GM18499 (cell line): ENCODE data around the gene OXLD1.

Source experiments
- ATAC-seq: cut with Tn5 transposase; IDR thresholded peaks from one replicate; pipeline ENCODE4 v1.9.1; 2021; ENCODE audit warnings: moderate number of reproducible peaks; ENCODE audit not compliant: insufficient read depth, unreplicated experiment

Gene OXLD1

DNA sequence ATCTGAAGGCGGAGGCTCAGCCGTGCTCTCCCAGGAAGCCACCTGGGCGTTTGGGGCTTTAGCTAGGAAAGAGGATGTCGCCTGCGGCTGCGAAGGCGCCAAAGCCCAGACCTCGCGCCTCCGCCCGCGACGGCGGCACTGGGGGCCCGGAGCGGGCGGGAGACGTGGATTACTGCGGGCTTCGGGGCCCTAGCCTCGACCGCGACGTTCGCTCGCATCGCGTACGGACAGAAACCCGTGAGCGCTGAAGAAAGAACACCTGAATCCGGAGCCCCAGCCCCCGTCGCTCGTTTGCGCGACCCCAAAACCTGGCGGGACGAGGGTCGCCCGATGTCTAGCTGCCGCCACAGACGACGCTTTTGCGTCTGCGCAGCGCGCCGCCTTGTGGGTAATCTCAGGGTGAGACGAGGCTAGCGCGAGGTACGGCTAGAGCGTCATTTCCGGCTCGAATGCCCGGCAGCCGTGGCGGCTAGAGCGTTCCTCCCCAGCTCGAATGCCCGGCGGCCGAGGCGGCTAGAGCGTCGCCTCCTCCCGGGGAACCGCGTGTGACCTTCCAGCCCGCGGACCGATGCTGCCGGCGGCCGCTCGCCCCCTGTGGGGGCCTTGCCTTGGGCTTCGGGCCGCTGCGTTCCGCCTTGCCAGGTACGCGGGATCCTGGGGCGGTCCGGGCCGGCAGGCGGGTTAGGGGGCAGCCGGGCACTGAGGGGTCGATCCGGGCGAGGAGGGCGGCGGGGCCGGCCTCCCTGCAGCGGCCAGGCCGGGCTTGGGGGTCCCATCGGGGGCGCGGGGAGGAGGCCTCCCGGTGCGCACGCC, 36.7 kb upstream of the OXLD1 start, which contains the start of gene MRPL12:
Gene MRPL12 (plus strand): TSS at position 434 of the 813 bp plus-strand sequence. CDS start 135 bp downstream, at position 569.
- ATAC-seq = peak; percentile 44

DNA sequence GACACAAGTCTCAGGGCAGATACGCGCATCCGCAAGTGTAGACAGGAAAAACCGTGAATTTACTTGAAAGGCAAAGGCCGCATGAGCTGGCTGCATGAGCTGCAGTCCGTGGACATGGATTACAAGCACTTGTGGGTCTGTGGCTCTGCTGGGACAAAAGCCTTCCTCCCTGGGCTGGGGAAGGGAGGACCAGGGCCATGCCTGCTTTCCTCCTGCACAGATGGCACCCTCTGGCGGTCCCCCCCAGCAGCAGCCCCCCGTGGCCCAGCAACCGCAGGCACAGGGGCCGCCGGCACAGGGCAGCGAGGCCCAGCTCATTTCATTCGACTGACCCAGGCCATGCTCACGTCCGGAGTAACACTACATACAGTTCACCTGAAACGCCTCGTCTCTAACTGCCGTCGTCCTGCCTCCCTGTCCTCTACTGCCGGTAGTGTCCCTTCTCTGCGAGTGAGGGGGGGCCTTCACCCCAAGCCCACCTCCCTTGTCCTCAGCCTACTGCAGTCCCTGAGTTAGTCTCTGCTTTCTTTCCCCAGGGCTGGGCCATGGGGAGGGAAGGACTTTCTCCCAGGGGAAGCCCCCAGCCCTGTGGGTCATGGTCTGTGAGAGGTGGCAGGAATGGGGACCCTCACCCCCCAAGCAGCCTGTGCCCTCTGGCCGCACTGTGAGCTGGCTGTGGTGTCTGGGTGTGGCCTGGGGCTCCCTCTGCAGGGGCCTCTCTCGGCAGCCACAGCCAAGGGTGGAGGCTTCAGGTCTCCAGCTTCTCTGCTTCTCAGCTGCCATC, 35.1 kb upstream of the OXLD1 start:
- ATAC-seq = no peak

DNA sequence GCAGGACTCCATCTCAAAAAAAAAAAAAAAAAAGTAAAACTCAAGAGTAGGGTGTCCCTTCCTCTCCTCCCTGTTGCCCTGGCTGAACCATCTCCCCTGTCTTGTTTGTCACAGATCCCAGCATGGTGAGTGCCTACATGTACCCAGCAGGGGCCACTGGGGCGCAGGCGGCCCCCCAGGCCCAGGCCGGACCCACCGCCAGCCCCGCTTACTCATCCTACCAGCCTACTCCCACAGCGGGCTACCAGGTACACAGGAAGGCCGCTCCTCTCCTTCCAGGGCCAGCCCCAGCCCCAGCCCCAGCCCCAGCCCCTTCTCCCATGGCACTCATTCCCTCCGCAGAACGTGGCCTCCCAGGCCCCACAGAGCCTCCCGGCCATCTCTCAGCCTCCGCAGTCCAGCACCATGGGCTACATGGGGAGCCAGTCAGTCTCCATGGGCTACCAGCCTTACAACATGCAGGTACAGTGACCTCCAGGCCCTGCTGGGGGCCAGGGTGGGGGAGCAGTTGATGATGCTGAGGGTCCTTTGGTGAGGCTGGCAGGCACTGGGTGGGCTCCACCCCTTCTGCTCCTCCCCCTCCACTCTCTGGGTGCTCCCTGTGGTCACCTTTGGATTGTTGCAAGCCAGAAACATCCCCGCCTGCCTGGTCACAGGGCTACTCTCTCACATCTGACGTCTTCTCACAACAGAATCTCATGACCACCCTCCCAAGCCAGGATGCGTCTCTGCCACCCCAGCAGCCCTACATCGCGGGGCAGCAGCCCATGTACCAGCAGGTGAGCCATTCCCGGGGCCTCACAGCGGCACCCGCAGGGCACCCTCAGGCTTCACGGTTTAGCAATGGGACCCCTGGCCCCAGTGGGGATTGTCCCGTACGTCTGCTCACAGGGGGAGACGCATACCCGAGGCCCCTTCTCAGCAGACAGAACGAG, 34.2 kb upstream of the OXLD1 start:
- ATAC-seq = no peak

DNA sequence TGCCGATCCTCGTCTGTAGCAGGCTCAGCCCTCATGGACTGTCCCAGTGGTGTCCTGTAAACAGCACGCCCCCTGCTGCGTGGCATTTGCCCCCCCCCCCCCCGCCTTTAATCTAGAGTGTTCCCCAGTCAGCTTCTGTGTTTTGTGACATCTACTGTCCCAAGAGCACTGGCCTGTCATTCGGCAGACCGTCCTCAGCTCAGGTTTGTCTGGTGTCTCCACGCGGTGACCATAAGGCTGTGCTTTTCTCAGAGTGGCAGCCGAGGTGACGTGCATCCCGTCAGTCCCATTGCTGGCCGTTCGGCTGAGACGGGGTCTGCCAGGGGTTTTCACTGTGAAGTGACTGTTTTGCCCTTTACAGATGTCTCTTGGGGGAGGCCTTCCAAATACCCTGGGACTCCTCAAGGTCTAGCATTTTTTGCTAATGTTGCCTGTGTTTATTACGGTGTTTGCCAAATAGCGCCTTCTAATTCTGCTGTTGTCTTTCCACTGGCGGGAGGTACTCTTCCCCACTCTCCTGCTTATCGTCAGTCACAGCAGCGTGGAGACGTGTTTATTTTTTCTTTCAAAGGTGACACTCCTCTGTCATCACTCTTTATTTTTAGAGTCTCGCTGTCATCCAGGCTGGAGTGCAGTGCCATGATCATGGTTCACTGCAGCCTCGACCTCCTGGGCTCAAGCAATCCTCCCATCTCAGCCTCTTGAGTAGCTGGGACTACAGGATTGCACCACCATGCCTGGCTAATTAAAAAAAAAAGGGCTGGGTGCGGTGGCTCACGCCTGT, 31.0 kb upstream of the OXLD1 start:
- no peak for ATAC-seq

DNA sequence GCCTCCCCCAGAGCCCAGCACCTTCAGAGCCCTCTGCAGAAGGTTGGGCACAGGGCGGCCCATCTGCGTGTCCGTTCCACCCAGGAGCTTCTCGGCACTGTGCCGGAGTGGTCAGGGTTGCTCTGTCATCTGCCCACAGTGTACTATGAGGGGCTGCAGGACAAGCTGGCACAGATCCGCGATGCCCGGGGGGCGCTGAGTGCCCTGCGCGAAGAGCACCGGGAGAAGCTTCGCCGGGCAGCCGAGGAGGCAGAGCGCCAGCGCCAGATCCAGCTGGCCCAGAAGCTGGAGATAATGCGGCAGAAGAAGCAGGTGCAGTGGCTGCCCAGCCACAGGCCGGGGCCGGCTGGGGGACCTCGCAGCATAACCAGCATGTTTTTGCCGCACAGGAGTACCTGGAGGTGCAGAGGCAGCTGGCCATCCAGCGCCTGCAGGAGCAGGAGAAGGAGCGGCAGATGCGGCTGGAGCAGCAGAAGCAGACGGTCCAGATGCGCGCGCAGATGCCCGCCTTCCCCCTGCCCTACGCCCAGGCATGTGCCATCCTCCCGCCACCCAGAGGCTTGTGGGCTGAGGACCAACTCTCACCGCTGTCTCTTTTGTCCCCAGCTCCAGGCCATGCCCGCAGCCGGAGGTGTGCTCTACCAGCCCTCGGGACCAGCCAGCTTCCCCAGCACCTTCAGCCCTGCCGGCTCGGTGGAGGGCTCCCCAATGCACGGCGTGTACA, 30.0 kb upstream of the OXLD1 start:
- no peak for ATAC-seq

DNA sequence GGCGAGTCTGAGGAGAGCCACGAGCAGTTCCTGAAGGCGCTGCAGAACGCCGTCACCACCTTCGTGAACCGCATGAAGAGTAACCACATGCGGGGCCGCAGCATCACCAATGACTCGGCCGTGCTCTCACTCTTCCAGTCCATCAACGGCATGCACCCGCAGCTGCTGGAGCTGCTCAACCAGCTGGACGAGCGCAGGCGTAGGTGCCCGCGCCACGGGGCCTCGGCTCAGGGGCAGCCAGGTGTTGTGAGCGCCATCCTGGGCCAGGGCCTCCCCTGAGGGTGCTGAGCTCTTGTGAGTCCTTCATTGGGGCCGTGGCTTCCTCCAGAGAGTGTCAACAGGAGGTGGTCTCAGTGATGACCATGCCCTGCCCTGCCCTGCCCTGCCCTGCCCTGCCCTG, 29.4 kb upstream of the OXLD1 start:
- ATAC-seq = no peak

DNA sequence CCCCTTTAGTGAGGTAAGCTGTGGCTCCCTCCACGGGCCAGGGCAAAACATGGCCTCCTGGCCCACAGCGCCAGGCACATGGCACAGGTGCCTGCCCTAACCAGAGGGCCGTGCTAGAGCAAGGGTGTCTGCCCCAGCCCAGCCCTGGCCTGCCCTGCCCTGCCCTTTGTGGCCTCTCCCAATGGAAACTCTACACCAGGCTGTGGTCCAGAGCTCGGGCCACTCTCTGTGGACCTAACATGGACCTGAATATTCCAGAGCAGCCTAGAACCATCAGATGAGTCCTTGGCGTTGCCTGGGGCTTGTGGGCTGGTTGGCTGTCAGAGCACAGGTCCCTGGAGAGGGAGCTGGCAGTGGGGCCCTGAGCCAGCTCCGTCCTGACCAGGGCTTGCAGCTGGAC, 28.8 kb upstream of the OXLD1 start:
- no peak for ATAC-seq

DNA sequence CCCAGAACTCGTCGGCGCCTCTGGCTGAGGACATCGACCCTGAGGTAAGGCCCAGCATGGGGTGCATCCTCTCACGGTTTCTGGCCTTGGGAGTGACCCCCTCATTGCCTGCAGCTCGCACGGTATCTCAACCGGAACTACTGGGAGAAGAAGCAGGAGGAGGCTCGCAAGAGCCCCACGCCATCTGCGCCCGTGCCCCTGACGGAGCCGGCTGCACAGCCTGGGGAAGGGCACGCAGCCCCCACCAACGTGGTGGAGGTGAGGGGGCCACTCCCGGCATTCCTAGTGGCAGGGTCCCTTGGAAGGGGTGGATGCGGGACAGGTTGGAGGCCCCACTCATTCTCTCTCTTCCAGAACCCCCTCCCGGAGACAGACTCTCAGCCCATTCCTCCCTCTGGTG, 28.4 kb upstream of the OXLD1 start:
- ATAC-seq = no peak

DNA sequence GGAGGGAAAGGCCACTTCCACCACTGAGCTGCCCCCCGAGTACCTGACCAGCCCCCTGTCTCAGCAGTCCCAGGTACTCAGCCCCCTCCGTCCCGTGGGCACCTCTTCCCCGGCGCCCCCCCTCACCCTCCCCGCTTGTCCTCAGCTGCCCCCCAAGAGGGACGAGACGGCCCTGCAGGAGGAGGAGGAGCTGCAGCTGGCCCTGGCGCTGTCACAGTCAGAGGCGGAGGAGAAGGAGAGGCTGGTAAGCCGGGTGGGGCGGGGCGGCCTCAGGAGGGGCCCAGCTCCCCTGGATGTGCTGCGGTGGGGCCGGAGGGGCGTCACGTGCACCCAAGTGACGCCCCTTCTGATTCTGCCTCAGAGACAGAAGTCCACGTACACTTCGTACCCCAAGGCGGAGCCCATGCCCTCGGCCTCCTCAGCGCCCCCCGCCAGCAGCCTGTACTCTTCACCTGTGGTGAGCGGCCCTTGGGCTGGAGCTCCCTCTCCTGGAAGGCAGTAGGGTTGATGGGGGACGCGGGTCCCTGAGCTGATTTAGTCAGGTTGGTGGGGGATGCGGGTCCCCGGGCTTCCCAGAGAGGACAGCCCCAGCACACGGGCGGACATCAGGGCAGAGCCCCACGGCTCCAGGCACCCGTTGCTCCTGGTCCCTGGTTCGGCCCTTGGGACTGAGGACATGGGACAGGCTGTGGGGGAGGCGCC, 27.3 kb upstream of the OXLD1 start:
- ATAC-seq = no peak

DNA sequence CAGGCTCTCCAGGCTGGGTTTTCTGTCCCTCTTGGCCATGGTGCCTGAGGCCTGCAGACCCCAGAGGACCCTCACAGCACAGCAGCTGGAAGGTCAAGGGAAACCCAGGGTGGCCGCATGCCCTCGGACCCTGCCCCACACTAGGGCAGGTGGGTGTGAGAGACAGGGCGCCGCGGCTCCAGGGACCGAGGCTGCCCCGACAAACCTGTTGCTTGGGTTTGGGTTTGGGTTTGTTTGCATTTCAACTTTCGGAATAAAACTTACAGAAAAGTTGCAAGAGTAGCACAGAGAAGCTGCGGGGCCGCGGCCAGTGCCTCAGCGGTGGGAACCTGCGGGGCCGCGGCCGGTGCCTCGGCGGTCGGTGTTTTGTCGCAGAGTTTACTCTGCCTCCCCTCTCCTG, 25.2 kb upstream of the OXLD1 start:
- no peak for ATAC-seq

DNA sequence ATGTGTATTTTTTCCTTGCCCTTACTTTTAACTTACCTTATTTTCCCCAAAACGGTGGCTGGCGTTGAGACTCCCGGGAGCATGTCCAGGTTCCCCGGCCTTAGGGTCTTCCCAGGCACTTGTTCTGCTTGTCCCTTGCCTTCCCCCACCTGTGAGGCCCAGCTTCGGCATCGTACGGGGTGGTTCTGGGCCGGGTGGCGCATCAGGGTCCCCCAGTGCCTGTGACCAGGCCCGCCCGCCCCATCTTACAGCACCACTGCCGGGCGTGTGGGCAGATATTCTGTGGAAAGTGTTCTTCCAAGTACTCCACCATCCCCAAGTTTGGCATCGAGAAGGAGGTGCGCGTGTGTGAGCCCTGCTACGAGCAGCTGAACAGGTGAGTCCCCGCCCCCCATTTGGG, 24.8 kb upstream of the OXLD1 start:
- ATAC-seq = no peak

DNA sequence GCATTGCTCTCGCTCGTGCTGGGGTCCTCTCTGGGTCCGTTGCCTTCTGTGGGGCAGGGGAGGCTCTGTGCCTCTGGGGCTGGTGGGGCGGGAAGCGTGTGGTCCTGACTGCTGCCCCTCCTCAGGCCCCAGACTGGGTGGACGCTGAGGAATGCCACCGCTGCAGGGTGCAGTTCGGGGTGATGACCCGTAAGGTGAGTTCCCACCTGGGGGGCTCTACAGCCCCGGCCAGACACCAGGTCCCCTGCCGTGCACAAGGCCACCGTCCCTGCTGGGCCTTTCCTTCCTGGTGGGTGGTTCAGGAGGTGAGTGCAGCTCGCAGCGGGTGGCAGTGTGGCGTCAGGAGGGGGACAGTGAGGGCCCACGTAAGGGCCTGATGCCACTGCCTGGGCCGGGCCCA, 24.1 kb upstream of the OXLD1 start:
- no peak for ATAC-seq

DNA sequence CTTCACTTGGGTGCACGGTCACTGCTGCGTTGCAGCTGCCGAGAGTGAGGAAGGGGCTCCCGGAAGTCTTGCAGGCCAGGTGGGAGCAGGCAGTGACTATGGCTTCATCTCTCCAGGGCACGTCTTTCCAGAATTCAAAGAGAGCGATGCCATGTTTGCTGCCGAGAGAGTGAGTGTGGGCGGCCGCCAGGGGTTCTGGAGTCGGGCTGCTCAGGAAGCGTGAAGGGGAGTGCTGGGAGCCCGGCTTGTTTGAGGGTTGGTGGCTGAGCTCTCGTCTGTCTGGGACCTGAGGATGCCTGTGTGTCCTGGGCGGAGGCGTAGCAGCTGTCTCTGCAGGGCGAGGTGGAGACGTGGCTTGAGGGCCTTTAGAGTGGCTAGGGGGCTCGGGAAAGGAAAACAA, 23.7 kb upstream of the OXLD1 start:
- no peak for ATAC-seq

DNA sequence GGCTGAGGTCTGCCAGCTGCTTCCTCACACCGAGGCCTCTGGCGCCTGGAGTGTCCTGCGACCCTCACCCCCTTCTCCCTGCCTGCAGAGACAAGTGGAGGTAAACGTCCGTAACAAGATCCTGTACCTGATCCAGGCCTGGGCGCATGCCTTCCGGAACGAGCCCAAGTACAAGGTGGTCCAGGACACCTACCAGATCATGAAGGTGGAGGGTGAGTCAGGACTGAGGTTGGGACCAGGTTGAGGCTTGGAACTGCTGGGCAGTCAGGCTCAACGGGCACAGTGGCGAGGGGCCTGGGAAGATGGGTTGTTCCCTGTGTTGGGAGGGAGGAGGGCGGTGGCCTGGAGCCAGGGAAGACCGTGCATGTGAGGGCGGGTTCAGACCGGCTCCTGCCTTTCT, 22.2 kb upstream of the OXLD1 start:
- no peak for ATAC-seq

DNA sequence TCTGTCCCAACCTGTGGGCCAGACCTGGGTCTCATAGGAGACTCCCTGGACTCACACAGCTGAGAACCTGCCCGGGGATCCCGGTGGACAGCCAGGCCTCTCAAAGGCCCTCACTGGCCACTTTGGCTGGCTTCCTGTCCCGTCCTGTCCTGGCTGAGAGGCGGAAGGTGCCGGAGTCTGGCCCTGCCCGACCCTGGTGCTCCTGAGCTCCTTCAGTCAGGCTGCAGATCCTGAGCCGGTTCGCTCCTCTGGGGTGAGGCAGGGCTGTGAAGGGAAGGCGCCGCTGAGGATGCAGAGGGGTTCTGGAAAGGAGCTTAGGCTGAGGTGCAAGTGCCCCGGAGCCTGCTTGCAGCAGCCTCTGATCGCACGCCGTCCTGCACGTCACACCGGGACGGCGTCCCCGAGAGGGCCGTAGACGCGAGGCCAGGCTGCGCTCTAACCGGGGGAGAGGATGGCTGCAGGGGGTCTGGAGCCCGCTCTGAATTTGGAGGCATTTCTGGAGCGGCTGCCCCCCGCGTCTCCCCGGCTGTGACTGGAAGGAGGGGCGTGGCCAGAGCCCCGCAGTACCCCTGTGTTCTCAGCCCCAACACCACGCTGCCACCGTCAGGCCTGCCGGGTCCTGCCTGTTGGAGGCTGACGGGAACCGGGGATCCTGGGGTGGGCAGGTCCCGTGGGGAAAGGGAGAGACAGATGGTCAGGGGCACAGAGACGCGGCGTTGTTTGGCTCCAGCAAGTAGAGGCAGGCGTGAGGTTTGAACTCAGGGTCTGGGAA, 21.6 kb upstream of the OXLD1 start:
- ATAC-seq = no peak

DNA sequence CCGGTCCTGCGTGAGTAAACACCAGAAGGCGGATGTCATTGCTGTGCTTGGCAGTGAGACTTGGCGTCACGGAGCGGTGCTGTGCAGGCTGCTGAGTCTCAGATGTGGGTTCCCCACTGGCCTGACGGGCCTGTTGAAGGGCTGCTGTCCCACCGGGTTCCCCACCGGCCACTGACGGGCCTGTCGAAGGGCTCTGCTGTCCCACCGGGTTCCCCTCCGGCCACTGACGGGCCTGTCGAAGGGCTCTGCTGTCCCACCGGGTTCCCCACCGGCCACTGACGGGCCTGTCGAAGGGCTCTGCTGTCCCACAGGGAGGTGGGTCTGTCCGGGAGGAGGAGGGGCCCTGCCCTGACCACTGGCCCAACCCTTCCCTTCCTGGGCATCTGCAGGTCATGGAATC, 20.2 kb upstream of the OXLD1 start:
- no peak for ATAC-seq

DNA sequence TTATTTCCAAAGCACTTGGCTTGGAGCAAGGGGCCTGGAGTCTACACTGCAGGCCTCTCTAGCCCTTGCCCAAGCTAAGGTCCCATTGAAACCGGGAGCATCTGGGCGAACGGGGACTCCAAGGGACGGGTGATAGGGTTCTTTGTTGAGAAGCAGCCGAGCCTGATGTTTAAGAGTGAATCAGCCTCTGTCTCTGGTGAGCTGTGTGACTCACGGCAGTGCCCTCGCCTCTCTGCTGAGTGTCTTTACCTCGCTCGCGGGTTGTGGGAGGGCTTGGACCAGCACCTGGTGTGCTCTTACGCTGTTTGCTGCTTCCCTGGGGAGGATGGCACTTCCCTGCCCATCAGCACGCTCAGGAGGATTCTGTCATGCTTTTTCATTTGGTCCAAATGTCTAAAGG, 18.7 kb upstream of the OXLD1 start:
- no peak for ATAC-seq

DNA sequence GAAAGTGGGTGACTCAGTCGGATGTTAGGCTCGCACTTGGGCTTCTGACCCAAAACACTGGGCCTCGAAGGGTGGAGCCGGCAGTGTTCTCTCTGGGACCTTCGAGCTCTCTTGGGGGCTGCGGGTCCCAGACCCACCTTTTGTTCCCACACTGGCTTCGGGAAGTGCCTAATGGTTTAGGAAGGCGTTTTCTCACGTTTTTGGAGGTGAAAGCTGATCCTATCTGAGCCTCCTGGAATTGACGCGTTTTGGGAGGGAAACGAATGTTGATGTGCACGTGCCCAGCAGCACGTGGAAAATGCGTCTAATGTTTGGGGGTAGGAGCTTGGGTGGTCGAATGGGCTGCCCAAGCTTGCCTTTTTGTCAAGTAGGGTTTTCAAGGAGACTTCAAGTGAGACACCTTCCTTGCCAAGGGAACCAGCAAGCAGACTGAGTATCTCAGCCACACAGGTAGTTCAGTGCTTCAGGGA, 18.1 kb upstream of the OXLD1 start:
- ATAC-seq = no peak
